ENCODE data around the gene ROS1. TPM values are rescaled to one million over a fixed set of nuclear protein-coding genes. Genes with fewer than 3 reads are reported as not detected.

The ROS1 gene
- polyA plus RNA-seq, 3 donors, result 0.08 to 0.14 (median 0.14) TPM

DNA sequence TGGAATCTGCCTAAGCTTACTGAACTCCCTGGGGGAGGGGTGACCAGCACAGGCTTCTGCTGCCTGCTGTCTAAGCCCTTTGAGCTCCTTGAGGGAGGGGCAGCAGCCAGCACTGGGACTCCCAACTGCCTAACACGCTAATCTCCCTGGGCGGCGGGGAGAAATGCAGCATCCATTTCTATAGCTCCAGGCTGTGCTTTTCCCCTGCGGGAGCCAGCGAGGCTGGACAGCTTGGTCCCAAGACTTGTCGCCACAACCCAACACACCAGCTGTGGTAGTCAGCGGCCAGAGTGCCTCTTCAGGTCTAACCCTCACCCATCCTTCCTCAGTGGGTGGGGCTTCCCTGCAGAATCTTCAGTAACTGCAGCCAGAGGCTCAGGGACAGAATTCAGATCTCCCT, 95.8 kb downstream of the ROS1 start:
- DNase-seq (ENCODE audit: extremely low read depth in 1 of 11, low read depth in 9 of 11, low spot score in 4 of 11), result no peak

DNA sequence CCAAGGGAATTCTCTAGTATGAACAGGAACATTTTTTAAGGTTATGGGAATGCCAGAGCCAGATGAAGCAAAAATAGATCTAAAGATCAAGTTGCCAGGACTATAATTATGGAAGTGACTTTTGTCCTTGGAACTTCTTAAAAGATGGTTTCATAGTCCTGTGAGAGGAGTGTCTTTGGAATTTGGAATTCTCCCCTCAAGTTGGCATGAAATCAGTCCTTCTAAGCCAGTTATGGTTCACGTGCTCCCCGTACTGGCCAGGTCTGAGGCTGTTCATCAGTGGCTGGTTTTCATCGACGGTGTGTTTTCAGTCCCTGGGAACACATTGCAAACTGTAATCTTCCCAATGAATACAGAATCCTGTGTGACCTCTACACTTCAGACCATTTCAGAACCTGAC, 97.2 kb downstream of the ROS1 start:
- DNase-seq (ENCODE audit: extremely low read depth in 1 of 11, low read depth in 9 of 11, low spot score in 4 of 11), result no peak

DNA sequence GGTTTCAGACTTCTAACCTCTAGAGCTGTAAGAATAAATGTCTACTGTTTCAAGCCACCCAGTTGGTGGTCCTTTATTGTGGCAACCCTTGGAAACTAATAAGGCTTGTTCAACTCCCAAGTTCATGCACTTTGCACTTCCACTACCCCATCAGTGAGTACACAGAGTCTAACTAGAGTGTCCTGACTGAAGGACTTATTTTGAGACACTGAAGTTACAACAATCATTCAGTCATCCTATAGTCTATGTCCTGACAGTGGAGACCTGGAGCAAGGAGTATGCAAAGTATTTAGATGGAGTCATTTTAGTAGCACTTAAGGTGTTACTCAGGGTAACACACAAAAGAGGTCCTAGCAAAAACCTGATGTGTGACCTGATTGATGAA, 97.7 kb downstream of the ROS1 start:
- no peak for DNase-seq (ENCODE audit: extremely low read depth in 1 of 11, low read depth in 9 of 11, low spot score in 4 of 11)

DNA sequence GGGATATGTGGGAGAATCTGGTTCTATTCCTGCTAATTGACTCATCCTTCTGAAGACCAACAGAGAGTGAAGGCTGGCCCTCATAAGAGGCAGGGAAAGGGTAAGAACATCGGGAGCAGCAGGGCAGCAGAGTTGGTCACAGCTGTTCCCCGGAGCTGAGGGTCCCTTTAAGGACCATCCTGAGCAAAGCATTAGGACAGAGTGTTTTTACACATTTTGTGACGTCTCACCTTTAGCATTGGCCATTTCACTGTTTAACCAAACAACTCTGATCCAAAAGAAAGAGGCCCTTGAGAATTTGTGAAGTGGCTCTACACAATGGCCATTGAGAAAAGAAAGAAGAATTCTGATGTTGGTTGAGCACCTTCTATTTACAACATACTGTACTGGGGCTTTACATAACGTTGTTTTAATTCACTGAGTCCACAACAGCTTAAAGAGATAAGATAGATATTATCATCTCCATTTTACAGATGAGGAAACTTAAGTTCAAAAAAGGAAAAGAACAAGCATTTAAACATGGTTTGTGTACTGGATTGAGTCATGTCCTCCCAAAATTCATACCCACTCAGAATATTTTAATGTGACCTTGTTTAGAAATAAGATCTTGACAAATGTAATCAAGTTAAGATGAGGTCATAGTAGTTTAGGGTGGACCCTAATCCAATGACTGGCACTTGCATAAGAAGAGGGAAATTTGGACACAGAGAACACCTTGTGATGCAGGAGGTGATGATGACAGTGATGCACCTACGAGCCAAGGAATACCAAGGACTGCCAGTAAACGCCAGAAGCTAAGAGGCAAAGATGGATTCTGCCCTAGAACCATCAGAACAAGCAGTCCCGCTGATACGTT, 98.4 kb downstream of the ROS1 start:
- no peak for DNase-seq (ENCODE audit: extremely low read depth in 1 of 11, low read depth in 9 of 11, low spot score in 4 of 11)

DNA sequence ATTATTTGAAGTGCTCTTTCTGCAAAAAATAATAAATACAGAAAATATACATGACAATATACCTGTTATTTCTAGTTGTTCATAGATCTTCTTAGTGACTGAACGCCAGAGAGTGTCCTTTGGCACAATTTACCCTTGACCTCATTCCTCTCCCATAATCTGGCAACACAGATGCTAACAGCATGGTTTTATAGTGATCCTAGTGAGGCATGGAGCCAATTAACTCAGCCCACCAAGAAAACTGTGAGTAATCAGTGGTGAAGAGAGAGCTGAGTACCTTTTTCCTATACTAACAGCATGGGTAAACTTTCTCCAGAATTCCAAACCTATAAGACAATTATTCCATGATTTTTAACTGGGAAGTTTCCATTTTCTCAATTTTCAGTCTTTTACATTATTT, 99.3 kb downstream of the ROS1 start:
- DNase-seq (ENCODE audit: extremely low read depth in 1 of 11, low read depth in 9 of 11, low spot score in 4 of 11), result no peak

DNA sequence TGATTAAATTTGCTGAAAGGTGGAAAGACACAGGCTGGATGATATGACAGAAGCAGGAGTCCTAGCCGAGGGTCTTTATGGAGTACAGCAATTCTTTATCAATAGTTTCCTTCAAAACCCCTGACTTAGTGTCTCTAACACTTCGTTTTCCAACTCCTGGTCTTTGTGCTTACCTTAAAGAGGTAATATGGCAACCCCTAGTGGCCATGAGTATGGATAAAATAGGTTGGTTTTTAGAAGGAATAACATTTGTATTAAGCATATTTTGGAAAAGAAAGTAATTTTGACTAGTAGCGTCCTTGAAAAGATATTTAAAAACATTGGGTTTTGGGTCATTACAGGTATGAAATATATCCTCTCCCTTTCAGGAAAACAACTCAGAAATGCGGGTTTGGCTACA, 108.5 kb downstream of the ROS1 start:
- DNase-seq (ENCODE audit: extremely low read depth in 1 of 11, low read depth in 9 of 11, low spot score in 4 of 11), result peak in 1 of 11 donors; percentile 1

DNA sequence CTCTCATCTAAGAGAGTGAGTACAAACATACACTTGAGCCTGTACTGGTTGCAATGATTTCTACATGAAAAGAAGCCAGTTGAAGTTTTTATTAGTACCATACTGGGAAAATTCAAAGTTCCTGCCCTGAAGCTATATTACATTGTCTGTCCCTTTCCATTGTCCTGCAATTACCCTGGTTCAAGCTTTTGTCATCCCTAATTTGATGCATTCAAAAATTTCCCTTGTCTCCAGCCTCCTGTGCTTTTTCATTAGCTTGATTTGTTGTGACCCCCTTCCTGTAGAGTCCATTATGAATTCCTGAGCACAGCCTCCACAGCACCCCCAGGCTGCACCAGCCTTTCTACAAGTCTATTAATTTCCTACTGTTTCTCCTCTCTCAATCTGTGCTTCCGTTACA, 114.0 kb downstream of the ROS1 start:
- DNase-seq (ENCODE audit: extremely low read depth in 1 of 11, low read depth in 9 of 11, low spot score in 4 of 11), result no peak

DNA sequence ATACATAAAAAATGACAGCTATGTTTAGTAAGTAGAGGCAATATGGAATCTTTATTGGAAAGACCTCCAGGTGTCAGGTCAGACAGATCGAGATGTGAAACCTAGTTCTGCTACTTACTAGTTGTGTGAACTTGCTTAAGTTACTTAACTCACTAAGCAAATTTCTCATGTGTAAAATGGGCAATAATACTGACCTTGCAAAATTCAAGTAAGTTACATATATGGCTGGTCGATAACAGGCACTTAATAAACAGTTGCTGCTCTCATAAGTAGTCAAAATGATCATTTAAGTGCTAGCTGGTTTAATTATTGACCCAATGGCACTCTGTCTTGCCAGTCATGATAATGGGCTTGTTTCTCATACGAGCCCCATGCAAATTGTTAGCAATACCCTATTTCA, 114.4 kb downstream of the ROS1 start:
- no peak for DNase-seq (ENCODE audit: extremely low read depth in 1 of 11, low read depth in 9 of 11, low spot score in 4 of 11)

DNA sequence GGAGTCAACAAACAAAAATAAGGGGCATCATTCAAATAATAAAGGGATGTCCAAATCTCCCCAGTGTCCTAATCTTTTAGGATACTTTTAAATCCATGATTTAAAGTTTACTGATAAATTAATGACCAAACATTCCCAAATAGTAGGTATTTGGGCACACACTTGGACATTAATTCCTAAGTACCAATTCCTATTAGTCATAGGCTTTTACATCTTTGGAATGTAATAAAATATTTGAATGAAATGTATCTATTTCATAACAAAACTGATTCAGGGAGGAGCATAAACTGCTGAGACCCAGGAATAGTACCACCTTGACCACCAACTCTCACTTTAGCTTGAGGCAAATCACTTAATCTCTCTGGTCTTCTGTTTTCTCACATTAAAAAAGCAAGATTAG, 116.1 kb downstream of the ROS1 start:
- no peak for DNase-seq (ENCODE audit: extremely low read depth in 1 of 11, low read depth in 9 of 11, low spot score in 4 of 11)

DNA sequence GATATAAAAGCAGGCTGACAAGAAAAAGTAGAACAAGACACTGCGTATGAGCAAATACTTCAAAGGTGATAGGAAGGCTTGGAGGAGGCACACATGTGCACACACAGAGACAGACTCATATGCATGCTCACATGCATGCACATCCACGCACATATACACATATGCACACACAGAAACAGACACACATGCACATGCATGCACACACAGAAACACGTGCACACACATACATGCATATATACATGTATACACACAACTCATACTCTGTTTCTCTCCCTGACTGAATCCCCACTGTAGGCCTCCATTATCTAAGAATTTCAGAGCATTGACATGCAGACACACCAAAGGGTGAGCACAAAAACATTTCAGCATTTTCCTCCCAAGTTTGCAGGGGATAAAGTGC, 116.7 kb downstream of the ROS1 start:
- DNase-seq (ENCODE audit: extremely low read depth in 1 of 11, low read depth in 9 of 11, low spot score in 4 of 11), result no peak

DNA sequence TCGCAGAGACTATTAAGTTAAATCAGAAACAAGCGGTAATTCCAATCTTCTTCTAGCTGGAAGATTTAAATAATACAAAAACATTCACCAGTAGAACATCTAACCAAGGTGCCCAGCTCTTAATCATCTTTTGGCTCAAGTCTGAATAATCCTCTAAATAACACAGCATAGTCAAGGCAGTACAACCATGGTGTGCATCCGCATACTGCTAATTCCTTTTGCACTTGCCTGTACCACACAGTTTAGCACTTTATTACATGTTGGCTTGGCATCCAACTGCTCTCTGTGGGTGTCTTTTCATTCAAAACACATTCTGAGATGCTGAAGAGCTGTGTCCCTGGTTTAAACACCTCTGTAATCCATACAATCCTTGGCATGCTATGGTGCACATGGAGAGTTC, 118.1 kb downstream of the ROS1 start:
- no peak for DNase-seq (ENCODE audit: extremely low read depth in 1 of 11, low read depth in 9 of 11, low spot score in 4 of 11)

DNA sequence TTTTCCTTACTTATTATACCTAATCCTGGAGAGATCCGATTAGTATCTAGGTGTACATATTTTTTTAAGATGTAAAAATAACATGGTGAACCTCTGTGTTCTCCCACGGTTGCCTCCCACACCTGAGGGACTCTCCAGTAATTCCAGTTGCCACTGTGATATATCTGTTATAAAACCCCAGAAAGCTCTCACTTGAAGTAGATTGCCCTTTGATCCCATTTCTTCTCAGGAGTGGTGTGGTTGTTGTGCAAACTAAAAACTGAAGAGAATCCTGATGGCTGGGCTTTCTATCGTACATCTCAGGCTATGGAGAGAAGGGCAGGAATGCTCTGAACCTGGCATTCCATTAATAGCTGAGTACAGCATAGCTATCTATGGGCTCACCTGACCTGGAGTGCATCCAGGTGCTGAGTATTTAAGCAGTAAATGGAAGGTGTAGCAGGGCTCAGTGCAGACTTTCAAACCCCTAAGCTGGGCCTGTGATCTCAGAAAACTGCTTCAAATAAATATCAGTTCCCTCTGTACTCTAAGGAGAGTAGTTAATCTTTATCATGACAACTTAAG, 119.4 kb downstream of the ROS1 start:
- no peak for DNase-seq (ENCODE audit: extremely low read depth in 1 of 11, low read depth in 9 of 11, low spot score in 4 of 11)

DNA sequence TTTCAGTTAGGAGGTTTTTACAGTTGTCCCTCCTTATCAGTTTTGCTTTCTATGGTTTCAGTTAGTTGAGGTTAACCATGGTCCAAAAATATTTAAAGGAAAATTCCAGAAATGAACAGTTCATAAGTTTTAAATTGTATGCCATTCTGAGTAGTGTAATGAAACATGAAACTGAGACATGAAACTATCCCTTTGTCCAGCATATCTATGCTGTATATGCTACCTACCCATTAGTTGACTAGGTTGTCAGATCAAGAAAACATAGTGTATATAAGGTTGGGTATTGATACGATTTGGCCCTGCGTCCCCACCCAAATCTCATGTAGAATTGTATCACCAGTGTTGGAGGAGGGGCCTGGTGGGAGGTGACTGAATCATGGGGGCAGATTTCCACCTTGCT, 121.3 kb downstream of the ROS1 start:
- DNase-seq (ENCODE audit: extremely low read depth in 1 of 11, low read depth in 9 of 11, low spot score in 4 of 11), result no peak

DNA sequence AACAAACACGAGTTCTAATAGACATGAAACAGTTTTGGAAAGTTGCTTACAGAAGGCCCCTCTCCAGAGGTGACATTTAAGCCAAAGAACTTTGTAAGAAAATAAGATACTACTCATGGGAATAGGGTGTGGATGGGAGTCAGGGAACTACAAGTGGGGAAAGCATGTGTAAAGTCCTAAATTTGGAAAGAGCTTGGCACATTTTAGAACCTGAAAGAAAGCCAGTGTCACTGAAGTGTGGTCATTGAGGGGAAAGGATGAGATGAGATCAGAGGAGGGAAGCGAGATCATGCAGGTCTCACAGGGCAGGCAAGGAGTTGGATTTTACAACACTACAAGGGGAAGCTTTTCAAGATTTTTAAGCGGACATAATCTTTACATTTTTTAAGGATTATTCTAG, 122.4 kb downstream of the ROS1 start:
- DNase-seq (ENCODE audit: extremely low read depth in 1 of 11, low read depth in 9 of 11, low spot score in 4 of 11), result no peak

DNA sequence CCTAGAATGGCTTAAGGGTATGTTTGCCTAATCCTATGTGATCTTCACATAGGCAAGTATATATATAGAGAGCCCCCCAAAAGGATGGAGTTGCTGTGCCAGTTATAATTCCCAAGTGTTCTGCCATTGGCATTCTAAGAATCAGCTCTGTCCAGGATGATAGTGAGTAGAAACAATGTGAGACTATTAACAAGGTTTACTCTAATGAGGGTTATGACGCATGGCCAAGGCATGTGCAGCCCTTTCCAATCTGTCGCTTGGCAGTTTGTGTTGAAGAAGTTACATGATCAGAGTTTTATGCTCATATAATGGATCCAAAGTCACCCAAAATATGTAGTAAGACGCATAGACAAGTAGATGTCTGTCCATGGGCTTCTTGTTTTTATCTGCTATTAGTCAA, 126.8 kb downstream of the ROS1 start:
- DNase-seq (ENCODE audit: extremely low read depth in 1 of 11, low read depth in 9 of 11, low spot score in 4 of 11), result no peak

DNA sequence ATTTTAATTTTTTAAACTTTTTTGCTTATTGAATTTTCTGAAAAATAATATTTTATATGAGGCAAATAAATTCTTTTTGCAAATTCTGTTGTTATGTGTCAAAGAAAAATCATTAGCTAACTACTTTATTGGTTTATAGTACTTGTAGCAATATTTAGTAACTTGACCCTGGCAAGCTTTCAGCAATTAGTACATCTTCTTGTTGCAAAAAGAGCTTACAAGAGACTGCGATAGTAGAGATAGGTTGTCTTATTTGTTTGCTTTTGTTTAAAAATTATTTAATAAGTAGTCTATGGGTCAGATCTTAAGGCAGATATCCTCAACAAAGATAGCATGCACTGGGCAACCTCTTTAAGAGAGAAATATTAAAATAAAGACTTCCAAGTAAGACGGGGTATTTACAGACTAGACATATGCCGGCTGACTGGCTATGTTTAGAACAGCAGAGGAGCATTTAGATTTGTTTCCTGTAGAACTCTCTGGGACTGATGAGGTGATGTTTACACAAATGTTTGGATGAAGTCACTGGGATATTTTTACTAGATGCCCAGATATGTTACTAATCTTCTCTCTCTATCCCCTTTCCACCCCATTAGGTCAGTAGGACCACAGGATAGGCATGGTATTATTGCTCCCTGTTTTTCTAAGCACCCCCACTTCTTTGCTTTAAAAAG, 135.4 kb downstream of the ROS1 start:
- no peak for DNase-seq (ENCODE audit: extremely low read depth in 1 of 11, low read depth in 9 of 11, low spot score in 4 of 11)

DNA sequence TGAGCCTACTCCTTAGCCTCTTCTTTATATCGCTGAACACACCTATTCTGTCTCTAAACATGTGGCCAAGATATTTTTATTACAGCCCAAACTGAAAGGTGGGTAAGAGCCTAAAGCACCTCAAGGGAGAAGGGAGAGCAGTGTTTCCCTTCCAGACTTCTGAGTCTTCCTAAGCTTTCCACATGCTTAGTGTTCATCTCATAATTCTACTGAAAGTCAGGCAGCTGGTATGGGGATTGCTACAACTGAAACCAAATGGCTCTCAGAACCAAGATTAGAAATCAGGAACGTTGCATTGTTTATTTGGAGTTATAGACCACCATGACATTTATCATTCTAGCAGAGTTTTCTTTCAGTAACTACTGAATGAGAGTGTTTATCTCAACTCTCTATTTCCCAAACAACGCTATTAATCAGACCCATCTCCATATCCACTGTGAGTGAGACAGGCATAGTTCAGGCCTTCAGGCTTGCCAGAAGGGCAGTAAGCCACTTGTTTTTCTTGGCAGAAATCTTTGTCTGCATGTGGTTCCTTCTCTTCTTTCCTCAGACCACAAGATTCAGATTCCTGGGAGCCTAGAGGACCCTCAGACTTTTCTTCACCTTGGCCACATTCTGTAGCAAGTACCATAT, 137.5 kb downstream of the ROS1 start:
- no peak for DNase-seq (ENCODE audit: extremely low read depth in 1 of 11, low read depth in 9 of 11, low spot score in 4 of 11)

DNA sequence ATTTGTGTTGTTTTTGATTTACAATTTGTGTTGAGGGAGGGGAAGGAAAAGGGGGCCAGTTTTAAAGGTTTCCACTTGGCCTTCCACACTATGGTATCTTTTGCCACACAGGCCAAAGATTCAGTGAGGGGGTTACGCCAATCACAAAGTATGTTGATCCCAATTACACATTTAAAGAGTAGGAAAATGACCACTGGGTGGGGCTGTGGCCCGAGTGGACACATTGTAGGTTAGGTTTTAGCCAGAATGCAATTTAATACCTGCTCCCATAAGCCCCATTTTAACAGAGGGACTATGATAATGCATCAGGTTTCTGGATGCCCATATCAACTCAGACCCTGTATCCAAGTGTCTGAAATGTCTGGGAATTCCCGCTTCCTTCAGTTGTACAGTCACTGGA, 144.8 kb downstream of the ROS1 start:
- DNase-seq (ENCODE audit: extremely low read depth in 1 of 11, low read depth in 9 of 11, low spot score in 4 of 11), result no peak

DNA sequence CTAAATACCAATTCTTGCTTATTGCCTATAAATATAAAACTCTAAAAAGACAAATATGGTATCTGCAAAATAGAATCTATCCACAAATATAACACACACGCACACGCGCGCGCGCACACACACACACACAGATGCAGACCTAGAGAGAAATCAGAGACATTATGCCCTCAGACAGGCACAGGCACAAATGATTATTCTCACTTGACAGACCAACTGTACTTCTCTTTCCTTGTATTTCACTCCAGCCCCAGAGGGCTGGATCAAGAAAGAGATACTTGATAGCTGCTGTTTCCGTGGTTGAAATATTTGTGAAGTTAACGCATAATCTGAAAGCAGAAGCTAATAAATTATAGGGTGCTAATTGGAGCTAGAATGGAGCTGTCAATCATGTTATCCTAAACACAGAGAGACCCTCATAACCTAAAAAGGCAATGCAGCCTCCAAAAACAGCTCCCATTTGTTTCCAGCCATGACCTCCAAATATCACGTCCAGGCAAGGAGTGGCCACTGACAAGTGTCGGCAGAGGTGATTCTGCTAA, 148.9 kb downstream of the ROS1 start:
- no peak for DNase-seq (ENCODE audit: extremely low read depth in 1 of 11, low read depth in 9 of 11, low spot score in 4 of 11)

DNA sequence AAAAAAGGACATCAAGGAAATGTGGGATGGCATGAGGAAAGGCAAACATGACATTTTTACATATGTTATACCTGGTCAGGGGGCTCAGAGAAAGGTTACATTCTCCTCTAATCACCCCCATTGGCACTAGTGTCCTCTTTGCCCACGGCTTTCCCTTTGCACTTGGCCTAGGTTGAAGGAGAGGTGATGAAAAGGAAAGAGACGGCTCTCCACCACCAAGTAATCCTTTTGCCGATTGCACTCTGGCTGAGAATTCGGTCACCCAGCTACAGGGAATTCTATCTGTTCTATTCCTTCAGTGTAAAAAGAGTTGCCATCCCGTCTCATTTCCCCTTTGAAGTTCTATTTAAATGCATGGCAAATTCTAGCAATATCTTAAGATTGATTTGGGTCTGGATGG, 150.0 kb downstream of the ROS1 start:
- DNase-seq (ENCODE audit: extremely low read depth in 1 of 11, low read depth in 9 of 11, low spot score in 4 of 11), result no peak
